GM18867 (cell line): ENCODE data around the gene FCAR.
"Not testable (repeated sequence)": the region's sequence is repeated elsewhere in the genome, so short reads cannot be mapped to it uniquely, and the experiment has no call there.

Experiments used
- ATAC-seq: cut with Tn5 transposase; IDR thresholded peaks from one replicate; pipeline ENCODE4 v1.9.1; 2021; ENCODE audit warnings: mild to moderate bottlenecking, moderate library complexity; ENCODE audit not compliant: unreplicated experiment

The FCAR gene

DNA sequence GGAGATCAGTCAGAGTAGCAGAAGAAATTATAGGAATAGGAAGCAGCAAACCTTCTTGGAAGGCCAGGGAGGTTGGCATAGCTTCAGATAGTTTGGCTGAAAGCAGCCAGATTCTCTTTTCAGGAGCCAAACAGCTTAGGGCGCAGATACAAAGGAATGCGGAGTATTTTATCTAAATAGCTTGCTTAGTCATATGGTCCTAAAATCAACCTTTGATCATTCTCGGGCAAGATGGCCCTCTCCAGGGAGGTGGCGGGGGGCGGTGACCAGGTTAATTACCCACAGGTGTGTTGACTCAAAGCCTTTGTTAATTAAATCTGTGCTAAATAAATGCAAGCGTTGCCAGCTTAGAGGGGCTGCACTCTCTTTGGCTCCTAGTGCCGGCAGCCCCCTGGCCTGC, 19.4 kb downstream of the FCAR start:
- ATAC-seq: no peak

GRCh38 chr19:54894106-54894505, 20.1 kb downstream of the FCAR start:
- ATAC-seq: not testable (repeated sequence)

DNA sequence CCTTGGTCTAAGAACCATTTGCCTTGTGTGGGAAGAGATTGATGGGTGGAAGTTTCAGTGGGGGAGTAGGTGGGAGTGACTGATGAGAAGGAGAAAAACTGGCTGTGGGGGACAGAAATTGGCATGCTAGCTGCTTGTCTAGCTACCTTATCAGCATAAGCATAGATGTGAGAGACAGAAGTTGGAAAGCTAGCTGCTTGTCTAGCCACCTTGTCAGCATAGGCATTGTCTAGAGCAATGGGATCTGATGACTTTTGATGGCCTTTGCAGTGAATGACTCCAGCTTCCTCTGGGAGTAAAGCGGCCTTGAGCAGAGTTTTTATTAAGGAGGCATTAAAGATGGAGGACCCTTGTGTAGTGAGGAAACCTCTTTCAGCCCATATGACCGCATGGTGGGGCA, 22.0 kb downstream of the FCAR start:
- no peak for ATAC-seq

DNA sequence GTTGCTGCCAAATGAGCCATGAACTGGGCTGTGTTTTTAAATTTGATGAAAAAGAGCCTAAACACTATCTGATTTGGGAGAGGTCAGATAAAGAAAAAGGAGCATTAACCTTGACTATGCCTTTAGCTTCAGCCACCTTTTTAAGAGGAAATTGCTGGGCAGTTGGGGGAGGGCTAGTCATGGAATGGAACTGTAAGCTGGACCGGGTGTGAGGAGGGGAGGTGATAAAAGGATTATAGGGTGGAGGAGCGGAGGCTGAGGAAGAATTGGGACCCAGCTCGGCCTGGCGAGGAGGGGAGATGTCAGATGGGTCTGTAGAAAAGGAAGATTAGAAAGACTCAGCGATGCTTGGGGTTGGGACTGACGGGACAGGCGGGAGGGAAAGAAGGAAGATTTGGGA, 24.6 kb downstream of the FCAR start:
- not testable (repeated sequence) for ATAC-seq

- not testable (repeated sequence) for ATAC-seq
Measured at GRCh38 chr19:54899646-54900045, 25.6 kb downstream of the FCAR start.

DNA sequence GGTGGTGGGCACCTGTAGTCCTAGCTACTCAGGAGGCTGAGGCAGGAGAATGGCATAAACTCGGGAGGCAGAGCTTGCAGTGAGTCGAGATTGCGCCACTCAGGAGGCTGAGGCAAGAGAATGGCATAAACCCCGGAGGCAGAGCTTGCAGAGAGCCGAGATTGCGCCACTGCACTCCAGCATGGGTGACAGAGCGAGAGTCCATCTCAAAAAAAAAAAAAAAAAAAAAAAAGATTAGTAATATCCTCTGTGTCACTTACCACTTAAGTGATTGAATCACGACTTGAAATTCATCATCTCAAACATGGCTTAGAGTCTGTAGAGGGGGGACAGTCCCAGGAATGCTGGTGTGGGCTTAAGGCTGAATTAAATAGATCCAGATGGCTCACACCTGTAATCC, 27.1 kb downstream of the FCAR start:
- not testable (repeated sequence) for ATAC-seq

DNA sequence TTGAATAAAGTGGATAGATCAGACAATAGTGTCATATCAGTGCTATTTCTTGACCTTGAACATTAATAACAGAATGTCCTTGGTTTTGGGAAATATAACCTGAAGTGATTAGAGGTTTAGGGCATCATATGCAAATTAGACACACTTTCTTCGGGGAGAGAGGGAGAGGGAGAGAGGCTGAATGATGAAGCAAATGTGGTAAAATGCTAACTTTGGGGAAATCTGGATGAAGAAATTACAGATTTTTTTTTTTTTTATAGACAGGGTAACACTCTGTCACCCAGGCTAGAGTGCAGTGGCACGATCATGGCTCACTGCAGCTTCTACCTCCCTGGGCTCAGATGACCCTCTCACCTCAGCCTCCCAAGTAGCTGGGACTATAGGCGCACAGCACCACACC, 28.0 kb downstream of the FCAR start:
- no peak for ATAC-seq

- no peak for ATAC-seq
Measured at GRCh38 chr19:54903303-54903702, 29.3 kb downstream of the FCAR start.

DNA sequence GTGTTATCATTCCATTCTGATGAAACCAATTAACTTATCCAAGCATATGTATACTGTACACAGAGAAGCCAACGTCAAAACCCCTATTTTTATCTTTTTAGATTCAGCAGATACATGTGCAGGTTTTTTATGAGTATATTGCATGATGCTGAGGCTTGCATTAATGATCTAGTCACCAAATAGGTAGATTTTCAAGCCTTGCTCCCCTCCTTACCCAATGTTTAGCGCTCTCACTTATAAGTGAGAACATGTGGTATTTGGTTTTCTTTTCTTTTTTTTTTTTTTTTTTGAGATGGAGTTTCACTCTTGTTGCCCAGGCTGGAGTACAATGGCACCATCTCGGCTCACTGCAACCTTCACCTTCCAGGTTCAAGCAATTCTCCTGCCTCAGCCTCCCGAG, 30.2 kb downstream of the FCAR start:
- not testable (repeated sequence) for ATAC-seq

- ATAC-seq: no peak
Measured at GRCh38 chr19:54905421-54905802, 31.4 kb downstream of the FCAR start.

DNA sequence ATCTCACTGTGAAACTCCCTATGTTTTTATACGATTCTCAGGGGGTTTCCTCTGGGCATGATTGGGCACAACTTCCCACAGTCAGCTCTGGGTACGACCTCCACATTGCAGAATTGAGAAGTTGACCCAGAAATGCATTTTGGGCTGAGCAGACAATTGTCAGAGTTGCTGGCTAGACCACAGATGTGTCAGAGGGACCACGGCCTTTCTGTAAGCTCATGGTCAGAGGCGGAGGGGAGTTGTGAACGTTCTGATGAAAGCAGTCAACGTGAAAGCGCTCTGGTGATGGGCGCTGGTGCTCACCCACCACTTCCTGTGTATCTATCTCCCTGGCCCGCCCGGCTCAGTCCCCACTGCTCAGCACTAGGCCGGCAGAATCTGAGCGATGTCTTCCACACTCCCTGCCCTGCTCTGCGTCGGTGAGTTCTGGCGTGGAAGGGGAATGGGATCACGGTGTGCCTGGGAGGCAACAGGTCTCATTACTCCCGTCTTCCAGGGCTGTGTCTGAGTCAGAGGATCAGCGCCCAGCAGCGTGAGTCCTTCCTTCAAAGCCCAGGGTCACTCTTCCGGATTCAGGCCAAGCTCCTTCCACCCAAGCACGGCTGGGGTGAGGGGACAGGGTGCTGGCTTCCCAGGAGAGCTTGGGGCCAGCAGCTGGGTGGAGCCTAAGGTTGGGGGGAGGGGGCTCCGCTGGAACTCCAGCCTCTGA, 31.9 kb downstream of the FCAR start, which contains the start of gene NCR1:
TSS of gene NCR1 (plus strand) at position 346 of the 709 bp plus-strand sequence. CDS start at position 386, 40 bp downstream.
- ATAC-seq: no peak

- ATAC-seq: no peak
Measured at GRCh38 chr19:54906819-54907218, 32.8 kb downstream of the FCAR start.

GRCh38 chr19:54907899-54908298, 33.9 kb downstream of the FCAR start:
- ATAC-seq: not testable (repeated sequence)

DNA sequence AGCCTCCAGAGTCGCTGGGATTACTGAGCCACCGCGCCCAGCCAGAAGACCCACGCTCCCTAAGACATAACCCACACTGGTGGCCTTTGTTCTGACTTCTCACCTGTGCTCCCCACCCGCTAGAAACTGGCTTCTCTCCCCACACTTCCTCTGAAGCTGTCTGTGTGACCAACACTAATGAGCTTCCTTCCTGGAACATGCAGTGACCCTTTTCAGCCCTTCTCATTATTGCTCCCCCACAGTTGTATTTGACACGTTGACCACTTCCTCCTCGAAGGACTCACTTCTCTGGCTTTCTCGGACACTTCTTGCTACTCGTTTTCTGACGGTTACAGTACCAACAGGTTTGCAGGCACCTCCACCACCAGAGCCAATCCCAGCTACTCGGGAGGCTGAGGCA, 42.8 kb downstream of the FCAR start:
- peak; percentile 62 for ATAC-seq

- ATAC-seq: no peak
Measured at GRCh38 chr19:54918499-54918898, 44.5 kb downstream of the FCAR start.

- ATAC-seq: not testable (repeated sequence)
Measured at GRCh38 chr19:54919646-54920563, 45.9 kb downstream of the FCAR start.

- no peak for ATAC-seq
Measured at GRCh38 chr19:54921082-54921481, 47.0 kb downstream of the FCAR start.

DNA sequence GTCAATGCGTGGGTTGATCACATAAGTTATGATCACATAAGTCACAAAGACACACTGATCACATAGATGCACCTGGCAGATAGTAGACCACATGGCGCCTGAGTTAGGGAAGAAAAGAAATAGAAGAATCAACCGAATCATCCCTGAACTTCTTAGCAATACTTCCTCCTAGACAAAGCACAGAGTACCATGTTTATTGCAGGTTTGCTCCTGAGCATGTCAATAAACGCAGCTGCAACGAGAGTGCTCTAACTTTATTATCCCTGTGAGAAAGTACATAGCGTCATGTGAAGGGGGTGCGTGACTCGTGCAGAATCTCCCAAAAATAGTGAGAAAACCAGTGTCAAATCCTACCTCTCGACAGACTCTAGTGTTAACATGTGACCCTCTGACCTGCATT, 49.2 kb downstream of the FCAR start:
- ATAC-seq: no peak

DNA sequence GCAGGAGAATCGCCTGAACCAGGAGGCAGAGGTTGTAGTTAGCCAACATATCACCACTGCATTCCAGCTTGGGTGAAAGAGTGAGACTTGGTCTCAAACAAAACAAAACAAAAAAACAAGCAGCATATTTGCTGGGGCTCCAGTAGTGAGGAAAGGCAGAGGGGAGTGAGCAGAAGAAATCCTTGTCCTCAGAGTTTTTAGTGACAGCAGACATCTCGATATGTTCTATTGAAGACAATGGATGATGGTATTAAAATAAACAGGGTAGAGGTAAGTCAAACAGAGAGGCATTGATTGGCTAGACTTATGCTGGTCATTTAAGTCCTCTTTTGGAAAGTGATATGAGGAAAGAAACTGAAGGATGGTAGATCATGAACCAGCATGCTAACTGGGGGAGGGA, 54.3 kb downstream of the FCAR start:
- no peak for ATAC-seq

- peak; percentile 71 for ATAC-seq
Measured at GRCh38 chr19:54937926-54938325, 63.9 kb downstream of the FCAR start.

- no peak for ATAC-seq
Measured at GRCh38 chr19:54938906-54939305, 64.9 kb downstream of the FCAR start.

GRCh38 chr19:54939538-54939937, 65.5 kb downstream of the FCAR start:
- ATAC-seq: not testable (repeated sequence)
